ENCODE measurements around the gene RNF19B.

DNA sequence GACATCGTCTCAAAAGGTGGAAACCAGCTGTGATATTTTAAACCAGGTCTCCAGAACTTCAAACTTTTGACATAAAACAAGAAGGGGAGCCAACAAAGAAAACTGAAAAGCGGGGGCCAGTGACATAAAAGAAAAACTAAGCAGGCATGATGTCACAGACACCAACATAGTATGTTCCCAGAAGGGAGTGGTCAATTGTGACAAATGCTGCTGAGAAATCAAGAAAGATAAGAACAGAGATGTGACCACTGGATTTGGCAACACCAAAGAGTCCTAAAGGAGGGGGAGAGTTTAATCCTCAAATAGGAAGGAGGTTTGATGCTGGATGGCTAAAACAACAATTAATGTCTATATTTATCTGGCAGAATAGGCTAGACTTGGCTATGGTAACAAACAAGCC lies 2.3 kb upstream of the RNF19B start:
- TF ChIP-seq, protein P1, sequence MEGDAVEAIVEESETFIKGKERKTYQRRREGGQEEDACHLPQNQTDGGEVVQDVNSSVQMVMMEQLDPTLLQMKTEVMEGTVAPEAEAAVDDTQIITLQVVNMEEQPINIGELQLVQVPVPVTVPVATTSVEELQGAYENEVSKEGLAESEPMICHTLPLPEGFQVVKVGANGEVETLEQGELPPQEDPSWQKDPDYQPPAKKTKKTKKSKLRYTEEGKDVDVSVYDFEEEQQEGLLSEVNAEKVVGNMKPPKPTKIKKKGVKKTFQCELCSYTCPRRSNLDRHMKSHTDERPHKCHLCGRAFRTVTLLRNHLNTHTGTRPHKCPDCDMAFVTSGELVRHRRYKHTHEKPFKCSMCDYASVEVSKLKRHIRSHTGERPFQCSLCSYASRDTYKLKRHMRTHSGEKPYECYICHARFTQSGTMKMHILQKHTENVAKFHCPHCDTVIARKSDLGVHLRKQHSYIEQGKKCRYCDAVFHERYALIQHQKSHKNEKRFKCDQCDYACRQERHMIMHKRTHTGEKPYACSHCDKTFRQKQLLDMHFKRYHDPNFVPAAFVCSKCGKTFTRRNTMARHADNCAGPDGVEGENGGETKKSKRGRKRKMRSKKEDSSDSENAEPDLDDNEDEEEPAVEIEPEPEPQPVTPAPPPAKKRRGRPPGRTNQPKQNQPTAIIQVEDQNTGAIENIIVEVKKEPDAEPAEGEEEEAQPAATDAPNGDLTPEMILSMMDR (IDR thresholded peaks at IDR 0.05) = no peak
- TF ChIP-seq POLR2A (IDR thresholded peaks at IDR 0.05) = no peak

All from body of pancreas (tissue), 4 donors.